Measurements from ENCODE around the gene WBP2. TPM values are rescaled to one million over a fixed set of nuclear protein-coding genes. Genes with fewer than 3 reads are reported as not detected.
"Not testable (repeated sequence)": the region's sequence is repeated elsewhere in the genome, so short reads cannot be mapped to it uniquely, and the experiment has no call there.

WBP2 gene
- total RNA-seq, 1 experiment from 2014 or later, result 72.3 TPM

DNA sequence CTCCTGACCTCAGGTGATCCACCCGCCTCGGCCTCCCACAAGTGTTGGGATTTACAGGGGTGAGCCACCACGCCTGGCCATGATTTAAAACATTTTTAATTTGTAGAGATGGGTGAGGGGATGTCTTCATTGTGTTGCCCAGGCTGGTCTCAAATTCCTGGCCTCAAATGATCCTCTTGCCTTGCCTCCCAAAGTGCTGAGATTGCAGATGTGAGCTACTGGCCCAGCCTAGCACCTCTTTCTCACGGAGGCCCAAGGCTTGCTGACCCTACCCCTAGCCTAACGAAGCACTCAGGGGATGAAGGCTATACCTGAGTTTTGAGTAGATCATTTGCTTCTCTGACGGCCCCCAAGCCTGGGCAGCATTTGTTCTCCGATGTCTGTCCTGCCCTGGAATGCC, 44.0 kb downstream of the WBP2 start:
- Histone ChIP-seq H3K9me3 (no peaks in the 10 kb centered on the region), H3K27me3 (replicated peaks; ENCODE audit: control insufficient read depth, insufficient read depth, low read length) (no peaks in the 10 kb centered on the region), H3K4me1 (peaks cover 9% of the 10 kb centered on the region), H3K36me3 (ENCODE audit: control insufficient read depth, insufficient read depth, low read length) (peaks cover 5% of the 10 kb centered on the region), H3K4me3 (ENCODE audit: low read depth, low read length) (no peak overlapping the region)
- Mint-ChIP-seq H3K27me3 (ENCODE audit: insufficient read depth, unreplicated experiment) (no peaks in the 10 kb centered on the region), H3K27ac (ENCODE audit: unreplicated experiment) (no peak overlapping the region), H3K36me3 (ENCODE audit: insufficient read depth, unreplicated experiment) (peaks cover 14% of the 10 kb centered on the region), H3K4me3 (ENCODE audit: unreplicated experiment) (no peak overlapping the region), H3K9me3 (ENCODE audit: unreplicated experiment) (no peaks in the 10 kb centered on the region), H3K4me1 (ENCODE audit: low read depth, unreplicated experiment) (peaks cover 13% of the 10 kb centered on the region)
- TF ChIP-seq CTCF (IDR thresholded peaks at IDR 0.05; ENCODE audit: insufficient read depth in 1 of 2, low read depth in 1 of 2, low read length in 1 of 2, severe bottlenecking in 1 of 2, unreplicated experiment in 1 of 2), result no peak
- no peak for DNase-seq
- CTCF ChIA-PET, result no interaction called here
- no TSS peak for BruUV-seq (replicated peaks)
- POLR2A ChIA-PET, result interaction anchor here (1.0 kb wide), 1 partner anchor 31 kb away, joined by 3 read pairs; no protein-coding TSS in a partner anchor
- intact Hi-C loops (cut with micrococcal nuclease; ENCODE audit: unreplicated experiment), result no loop called here

DNA sequence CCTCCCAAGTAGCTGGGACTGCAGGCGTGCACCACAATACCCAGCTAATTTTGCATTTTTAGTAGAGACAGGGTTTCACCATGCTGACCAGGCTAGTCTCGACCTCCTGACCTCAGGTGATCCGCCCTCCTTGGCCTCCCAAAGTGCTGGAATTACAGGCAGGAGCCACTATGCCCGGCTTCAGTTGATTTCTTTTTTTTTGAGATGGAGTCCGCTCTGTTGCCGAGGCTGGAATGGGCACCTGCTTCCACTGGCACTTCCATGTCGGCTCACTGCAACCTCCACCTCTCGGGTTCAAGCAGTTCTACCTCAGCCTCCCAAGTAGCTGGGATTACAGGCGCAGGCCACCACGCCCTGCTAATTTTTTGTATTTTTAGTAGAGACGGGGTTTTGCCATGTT, 44.4 kb downstream of the WBP2 start:
- not testable (repeated sequence) for H3K36me3 ChIP-seq (ENCODE audit: control insufficient read depth, insufficient read depth, low read length); H3K27me3 Mint-ChIP-seq (ENCODE audit: insufficient read depth, unreplicated experiment)

DNA sequence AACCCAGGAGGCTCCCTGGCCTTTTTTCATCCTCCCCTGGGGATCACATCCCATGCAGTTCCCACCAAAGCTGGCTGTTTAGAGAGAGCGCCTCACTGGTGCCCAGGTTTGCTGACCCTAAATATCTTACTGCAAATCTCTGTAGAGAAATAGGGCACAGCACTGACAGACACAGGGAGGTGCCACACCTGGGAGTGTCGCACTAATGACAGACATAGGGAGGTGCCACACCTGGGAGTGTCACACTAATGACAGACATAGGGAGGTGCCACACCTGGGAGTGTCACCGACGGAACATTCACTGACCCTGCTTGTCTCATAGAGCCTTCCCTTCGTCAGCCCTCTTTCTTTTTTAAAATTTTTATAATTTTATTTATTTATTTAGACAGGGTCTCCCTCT, 44.9 kb downstream of the WBP2 start:
- H3K27ac Mint-ChIP-seq (ENCODE audit: unreplicated experiment), result no peak overlapping the region
- no TSS peak for BruUV-seq (replicated peaks)

More for the DNA sequence above, 44.4 kb downstream of the WBP2 start:
- Mint-ChIP-seq H3K4me1 (ENCODE audit: low read depth, unreplicated experiment) (peaks cover 13% of the 10 kb centered on the region), H3K36me3 (ENCODE audit: insufficient read depth, unreplicated experiment) (peaks cover 14% of the 10 kb centered on the region)
- H3K9me3 ChIP-seq; DNase-seq; H3K4me1 ChIP-seq; CTCF ChIA-PET; H3K27me3 ChIP-seq (replicated peaks; ENCODE audit: control insufficient read depth, insufficient read depth, low read length); intact Hi-C loops (cut with micrococcal nuclease; ENCODE audit: unreplicated experiment); H3K9me3 Mint-ChIP-seq (ENCODE audit: unreplicated experiment); H3K27ac Mint-ChIP-seq (ENCODE audit: unreplicated experiment); BruUV-seq (replicated peaks); H3K4me3 Mint-ChIP-seq (ENCODE audit: unreplicated experiment); H3K4me3 ChIP-seq (ENCODE audit: low read depth, low read length): not testable (repeated sequence)
- POLR2A ChIA-PET, result interaction anchor here (1.0 kb wide), 1 partner anchor 31 kb away, joined by 3 read pairs; no protein-coding TSS in a partner anchor

More for the DNA sequence above, 44.9 kb downstream of the WBP2 start:
- H3K4me1 Mint-ChIP-seq (ENCODE audit: low read depth, unreplicated experiment), result peaks cover 13% of the 10 kb centered on the region
- Histone ChIP-seq H3K27me3 (replicated peaks; ENCODE audit: control insufficient read depth, insufficient read depth, low read length) (no peaks in the 10 kb centered on the region), H3K4me3 (ENCODE audit: low read depth, low read length) (no peak overlapping the region), H3K9me3 (no peaks in the 10 kb centered on the region), H3K4me1 (peaks cover 9% of the 10 kb centered on the region), H3K36me3 (ENCODE audit: control insufficient read depth, insufficient read depth, low read length) (peaks cover 5% of the 10 kb centered on the region)
- no peaks in the 10 kb centered on the region for H3K9me3 Mint-ChIP-seq (ENCODE audit: unreplicated experiment)
- TF ChIP-seq CTCF (IDR thresholded peaks at IDR 0.05; ENCODE audit: insufficient read depth in 1 of 2, low read depth in 1 of 2, low read length in 1 of 2, severe bottlenecking in 1 of 2, unreplicated experiment in 1 of 2), result no peak
- H3K36me3 Mint-ChIP-seq (ENCODE audit: insufficient read depth, unreplicated experiment), result peaks cover 14% of the 10 kb centered on the region
- DNase-seq, result no peak
- intact Hi-C loops (cut with micrococcal nuclease; ENCODE audit: unreplicated experiment), result no loop called here
- H3K27me3 Mint-ChIP-seq (ENCODE audit: insufficient read depth, unreplicated experiment), result no peaks in the 10 kb centered on the region
- CTCF ChIA-PET, result no interaction called here
- H3K4me3 Mint-ChIP-seq (ENCODE audit: unreplicated experiment), result no peak overlapping the region
- POLR2A ChIA-PET, result no interaction called here

All from Caco-2 (cell line).